NT2/D1 (cell line): ENCODE results near the gene CUL9.

Experiments used
- DNase-seq: peaks from one replicate; pipeline ENCODE4 v3.0.0-alpha.2; 2011; ENCODE audit warnings: low read depth, low spot score
- H3K27me3 ChIP-seq: 2 replicates; pipeline ENCODE4 v1.6.0; 2011; ENCODE audit warnings: mild to moderate bottlenecking; ENCODE audit not compliant: insufficient read length, insufficient read depth
- H3K36me3 ChIP-seq: 2 replicates; pipeline ENCODE4 v1.6.1; 2011; ENCODE audit warnings: mild to moderate bottlenecking, low read length, mixed read lengths; ENCODE audit not compliant: insufficient read depth, insufficient read length
- H3K4me1 ChIP-seq: 2 replicates; pipeline ENCODE4 v1.5.1; 2011; ENCODE audit not compliant: insufficient read depth, insufficient read length
- H3K4me3 ChIP-seq: 2 replicates; pipeline ENCODE4 v1.5.1; 2011; ENCODE audit warnings: low read depth; ENCODE audit not compliant: insufficient read length
- H3K9ac ChIP-seq: 2 replicates; pipeline ENCODE4 v1.6.0; 2011; ENCODE audit warnings: low read depth; ENCODE audit not compliant: insufficient read length
- H3K9me3 ChIP-seq: 2 replicates; pipeline ENCODE4 v1.5.1; 2011; ENCODE audit warnings: mild to moderate bottlenecking, low read length; ENCODE audit not compliant: insufficient read depth
- SUZ12 ChIP-seq: IDR thresholded peaks from 2 replicates; pipeline ENCODE4 v1.6.1; 2011; ENCODE audit not compliant: insufficient read length, insufficient read depth; ENCODE audit errors: extremely low read depth
- YY1 ChIP-seq: IDR thresholded peaks from 2 replicates; pipeline ENCODE4 v1.6.1; 2011; ENCODE audit not compliant: insufficient read length, insufficient read depth
- ZNF274 ChIP-seq: IDR thresholded peaks from 2 replicates; pipeline ENCODE4 v1.6.1; 2011; ENCODE audit warnings: mild to moderate bottlenecking, low read depth, low read length

CUL9 gene

DNA sequence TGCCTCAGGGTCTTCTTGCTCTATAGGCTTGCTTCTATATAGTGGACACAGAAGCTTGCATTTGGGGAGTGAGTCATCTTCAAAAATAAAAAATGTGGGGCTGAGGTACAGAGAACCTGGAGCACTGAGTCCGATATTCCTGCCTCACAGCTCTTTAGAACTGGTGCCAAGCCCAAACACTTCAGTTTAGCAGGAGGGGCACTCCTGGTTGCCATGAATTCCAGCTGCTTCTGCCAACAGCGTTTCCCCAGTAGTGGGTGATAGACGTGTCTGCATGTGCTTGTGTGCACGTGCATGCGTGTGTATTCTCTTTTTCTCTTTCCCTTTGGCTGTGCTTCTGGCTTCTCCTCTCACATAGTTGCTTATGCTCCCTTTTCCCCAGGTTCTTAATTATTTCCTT lies 35.4 kb downstream of the CUL9 start:
- no peak for TF ChIP-seq YY1
- no peak for TF ChIP-seq ZNF274
- TF ChIP-seq SUZ12, result no peak
- no peaks in the 10 kb centered on the region for H3K27me3 ChIP-seq
- no peak for DNase-seq
- no peak overlapping the region for H3K4me3 ChIP-seq
- peaks cover 6% of the 10 kb centered on the region for H3K36me3 ChIP-seq
- H3K4me1 ChIP-seq, result peaks cover 4% of the 10 kb centered on the region
- no peak overlapping the region for H3K9ac ChIP-seq
- no peaks in the 10 kb centered on the region for H3K9me3 ChIP-seq

DNA sequence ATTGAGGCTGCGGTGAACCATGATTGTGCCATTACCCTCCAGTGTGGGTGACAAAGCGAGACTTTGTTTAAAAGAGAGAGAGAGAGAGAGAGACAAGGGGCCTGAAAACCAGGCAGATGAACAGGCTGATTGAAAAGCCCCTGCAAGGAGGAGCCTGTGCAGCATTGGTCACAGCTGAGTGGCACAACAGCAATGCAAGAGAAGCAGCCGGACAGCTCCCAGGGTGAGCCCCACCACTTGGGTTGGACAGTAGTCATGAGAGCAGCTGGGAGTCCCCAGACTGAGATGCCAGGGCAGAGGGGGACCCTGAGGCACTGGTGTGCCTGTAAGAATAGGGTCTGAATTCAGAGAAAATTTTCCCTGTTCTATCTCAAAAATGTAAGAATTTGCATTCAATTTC lies 37.1 kb downstream of the CUL9 start:
- H3K9ac ChIP-seq, result no peak overlapping the region
- no peak overlapping the region for H3K4me3 ChIP-seq
- H3K4me1 ChIP-seq, result peaks cover 4% of the 10 kb centered on the region
- no peaks in the 10 kb centered on the region for H3K27me3 ChIP-seq
- no peak for TF ChIP-seq YY1
- no peak for TF ChIP-seq SUZ12
- no peak for TF ChIP-seq ZNF274
- no peak for DNase-seq
- no peaks in the 10 kb centered on the region for H3K9me3 ChIP-seq
- H3K36me3 ChIP-seq, result peaks cover 21% of the 10 kb centered on the region

DNA sequence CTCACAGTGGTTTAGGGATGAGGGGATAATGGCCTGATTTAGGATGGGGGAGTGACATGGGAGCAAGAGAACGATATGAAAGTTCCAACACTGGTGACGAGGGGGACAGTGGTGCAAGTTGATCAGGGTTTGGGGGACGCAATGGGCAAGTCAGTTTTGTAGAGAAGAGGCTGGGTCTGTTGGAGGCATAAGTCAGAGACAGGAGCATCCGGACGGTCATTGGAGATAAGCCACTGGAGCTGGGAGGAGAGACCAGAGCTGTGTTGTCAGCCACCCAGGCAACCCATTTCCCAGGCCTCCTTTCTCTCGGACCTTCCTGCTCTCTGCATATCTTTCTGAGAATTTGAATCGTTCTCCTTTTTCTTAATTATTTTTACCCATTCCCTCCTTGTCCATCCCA lies 37.8 kb downstream of the CUL9 start:
- DNase-seq, result no peak
- TF ChIP-seq ZNF274, result no peak
- TF ChIP-seq SUZ12, result no peak
- TF ChIP-seq YY1, result no peak
- peaks cover 4% of the 10 kb centered on the region for H3K4me1 ChIP-seq
- H3K27me3 ChIP-seq, result no peaks in the 10 kb centered on the region
- H3K36me3 ChIP-seq, result peaks cover 21% of the 10 kb centered on the region
- H3K4me3 ChIP-seq, result no peak overlapping the region
- no peaks in the 10 kb centered on the region for H3K9me3 ChIP-seq
- H3K9ac ChIP-seq, result no peak overlapping the region

- peaks cover 22% of the 10 kb centered on the region for H3K36me3 ChIP-seq
Measured at GRCh38 chr6:43220439-43220951, 38.5 kb downstream of the CUL9 start.

GRCh38 chr6:43221046-43221972 lies 39.3 kb downstream of the CUL9 start:
- Histone ChIP-seq H3K4me1 (peaks cover 4% of the 10 kb centered on the region), H3K4me3 (no peak overlapping the region), H3K27me3 (no peaks in the 10 kb centered on the region), H3K36me3 (peaks cover 30% of the 10 kb centered on the region), H3K9ac (no peak overlapping the region), H3K9me3 (no peaks in the 10 kb centered on the region)
- no peak for DNase-seq
- no peak for TF ChIP-seq YY1
- TF ChIP-seq SUZ12, result no peak
- no peak for TF ChIP-seq ZNF274

More at GRCh38 chr6:43220439-43220951, 38.5 kb downstream of the CUL9 start:
- TF ChIP-seq ZNF274 (no peak), SUZ12 (no peak), YY1 (no peak)
- Histone ChIP-seq H3K4me1 (peaks cover 4% of the 10 kb centered on the region), H3K9me3 (no peaks in the 10 kb centered on the region), H3K4me3 (no peak overlapping the region), H3K9ac (no peak overlapping the region), H3K27me3 (no peaks in the 10 kb centered on the region)
- no peak for DNase-seq

GRCh38 chr6:43222418-43223059 lies 40.5 kb downstream of the CUL9 start:
- no peaks in the 10 kb centered on the region for H3K9me3 ChIP-seq
- peaks cover 4% of the 10 kb centered on the region for H3K4me1 ChIP-seq
- H3K27me3 ChIP-seq, result no peaks in the 10 kb centered on the region
- TF ChIP-seq SUZ12 (no peak), YY1 (no peak)
- no peak for DNase-seq
- H3K36me3 ChIP-seq, result peaks cover 32% of the 10 kb centered on the region
- H3K9ac ChIP-seq, result no peak overlapping the region
- no peak overlapping the region for H3K4me3 ChIP-seq

- no peak for TF ChIP-seq SUZ12
- TF ChIP-seq YY1, result no peak
- TF ChIP-seq ZNF274, result no peak
- no peaks in the 10 kb centered on the region for H3K9me3 ChIP-seq
- peaks cover 4% of the 10 kb centered on the region for H3K4me1 ChIP-seq
- no peak for DNase-seq
- H3K4me3 ChIP-seq, result no peak overlapping the region
- H3K36me3 ChIP-seq, result peaks cover 32% of the 10 kb centered on the region
- no peaks in the 10 kb centered on the region for H3K27me3 ChIP-seq
- H3K9ac ChIP-seq, result no peak overlapping the region
Measured at GRCh38 chr6:43223175-43223574, 41.2 kb downstream of the CUL9 start.
